NCI-H510A (cell line): ENCODE measurements around the gene ABCC2.
A peak's percentile ranks its signal among the peaks of the same experiment; 100 is the strongest.
"Not testable (repeated sequence)": the region's sequence is repeated elsewhere in the genome, so short reads cannot be mapped to it uniquely, and the experiment has no call there.

Experiments
- DNase-seq: peaks from one replicate; lab custom pipeline; 2025; lab: John Stamatoyannopoulos, UW

ABCC2 gene

GRCh38 chr10:99853655-99854054 lies 71.2 kb downstream of the ABCC2 start:
- no peak for DNase-seq

- peak; percentile 22 for DNase-seq
These were observed 72.4 kb downstream of the ABCC2 start for GRCh38 chr10:99854860-99855259.

GRCh38 chr10:99855479-99856071 lies 73.1 kb downstream of the ABCC2 start:
- DNase-seq: no peak

GRCh38 chr10:99858849-99859248 lies 76.4 kb downstream of the ABCC2 start:
- no peak for DNase-seq

GRCh38 chr10:99859585-99859984 lies 77.1 kb downstream of the ABCC2 start:
- DNase-seq: peak; percentile 14

- DNase-seq: no peak
These were observed 78.0 kb downstream of the ABCC2 start for GRCh38 chr10:99860466-99860865.

- DNase-seq: not testable (repeated sequence)
These were observed 81.2 kb downstream of the ABCC2 start for GRCh38 chr10:99863535-99864240.

GRCh38 chr10:99867250-99867649 lies 84.8 kb downstream of the ABCC2 start:
- DNase-seq: not testable (repeated sequence)

GRCh38 chr10:99869581-99870122 lies 87.2 kb downstream of the ABCC2 start:
- DNase-seq: no peak

GRCh38 chr10:99870123-99870730 lies 87.8 kb downstream of the ABCC2 start:
- no peak for DNase-seq

- DNase-seq: no peak
These were observed 90.1 kb downstream of the ABCC2 start for GRCh38 chr10:99872367-99873162.

GRCh38 chr10:99873846-99874245 lies 91.4 kb downstream of the ABCC2 start:
- no peak for DNase-seq

GRCh38 chr10:99874341-99875085 lies 92.1 kb downstream of the ABCC2 start:
- no peak for DNase-seq

- DNase-seq: no peak
These were observed 93.0 kb downstream of the ABCC2 start for GRCh38 chr10:99875473-99875872.

- no peak for DNase-seq
These were observed 97.8 kb downstream of the ABCC2 start for GRCh38 chr10:99880080-99880835.

GRCh38 chr10:99881371-99881770 lies 98.9 kb downstream of the ABCC2 start:
- no peak for DNase-seq

- no peak for DNase-seq
These were observed 101.1 kb downstream of the ABCC2 start for GRCh38 chr10:99883523-99883922.

GRCh38 chr10:99888622-99889021 lies 106.2 kb downstream of the ABCC2 start:
- DNase-seq: no peak

GRCh38 chr10:99894613-99895012 lies 112.2 kb downstream of the ABCC2 start:
- DNase-seq: no peak

- DNase-seq: not testable (repeated sequence)
These were observed 112.6 kb downstream of the ABCC2 start for GRCh38 chr10:99895066-99895465.

GRCh38 chr10:99895867-99896266 lies 113.4 kb downstream of the ABCC2 start:
- no peak for DNase-seq
